ENCODE measurements around the gene ZBTB20.

ZBTB20 gene

DNA sequence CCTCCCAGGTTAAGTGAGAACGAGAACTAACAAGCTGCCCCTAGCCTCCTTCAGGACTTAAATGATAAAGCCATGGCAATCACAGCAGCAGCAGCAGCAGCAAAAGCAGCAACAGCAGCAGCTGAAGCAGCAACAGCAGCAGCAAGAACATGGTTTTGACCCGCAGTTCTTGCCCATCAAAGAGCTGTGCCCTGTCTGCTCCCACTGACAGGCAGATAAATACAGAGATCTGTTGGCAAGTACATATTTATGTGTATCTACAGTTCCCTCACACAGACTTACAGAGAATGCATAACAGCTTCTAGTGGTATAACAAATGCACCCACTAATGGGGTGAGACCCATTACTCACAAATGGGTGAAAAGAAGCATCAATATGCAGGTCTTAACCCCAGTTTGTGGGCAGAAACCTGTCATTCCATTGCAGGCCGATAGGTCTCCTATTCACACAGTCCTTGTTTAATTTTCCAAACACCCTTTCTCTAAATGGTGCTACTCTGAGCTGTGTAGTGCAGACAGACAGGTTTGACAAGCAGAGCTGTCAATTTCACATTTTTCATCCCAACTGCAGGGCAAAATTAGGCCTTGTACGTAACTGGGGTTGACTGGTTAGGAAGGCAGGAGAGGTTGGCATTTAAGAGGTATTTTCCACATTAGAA lies 537.0 kb downstream of the ZBTB20 start:
- no peak for DNase-seq

DNA sequence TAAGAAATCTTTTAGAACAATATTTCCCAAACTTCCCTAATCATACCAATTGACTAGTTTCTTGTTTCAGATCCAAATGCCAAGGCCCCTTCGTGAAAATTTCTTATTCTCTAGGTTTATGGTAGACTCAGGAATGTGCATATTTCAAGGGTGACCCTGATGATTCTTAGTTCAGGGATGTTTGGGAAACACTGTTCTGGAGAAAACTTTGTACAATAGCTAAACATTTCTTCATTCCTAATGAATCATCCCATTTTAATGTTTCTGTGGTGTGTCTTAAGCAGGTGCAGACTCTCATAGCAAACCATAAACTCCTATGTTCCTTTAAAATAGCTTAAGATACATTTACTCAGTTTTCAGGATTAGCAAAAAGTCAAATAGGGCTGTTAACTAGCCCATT lies 538.8 kb downstream of the ZBTB20 start:
- DNase-seq = no peak

DNA sequence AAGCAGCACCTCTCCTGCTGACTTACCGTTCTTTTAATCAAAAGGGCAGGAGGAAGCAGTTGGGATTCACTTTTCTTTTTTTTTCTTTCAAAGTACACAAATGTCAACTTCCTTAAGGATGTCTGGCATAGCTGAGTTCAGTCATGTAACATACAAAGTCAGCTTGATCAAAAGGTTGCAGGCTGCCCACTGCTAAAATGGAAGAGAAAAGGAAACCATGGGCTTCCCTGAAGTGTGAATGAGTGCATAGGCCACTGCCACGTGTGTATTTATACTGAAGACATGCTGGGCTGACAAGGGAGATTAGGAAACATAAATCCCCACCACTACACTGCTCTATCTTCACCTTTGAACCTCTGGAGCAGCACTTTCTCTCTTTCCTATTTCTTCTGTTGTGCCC lies 540.8 kb downstream of the ZBTB20 start:
- DNase-seq = no peak

DNA sequence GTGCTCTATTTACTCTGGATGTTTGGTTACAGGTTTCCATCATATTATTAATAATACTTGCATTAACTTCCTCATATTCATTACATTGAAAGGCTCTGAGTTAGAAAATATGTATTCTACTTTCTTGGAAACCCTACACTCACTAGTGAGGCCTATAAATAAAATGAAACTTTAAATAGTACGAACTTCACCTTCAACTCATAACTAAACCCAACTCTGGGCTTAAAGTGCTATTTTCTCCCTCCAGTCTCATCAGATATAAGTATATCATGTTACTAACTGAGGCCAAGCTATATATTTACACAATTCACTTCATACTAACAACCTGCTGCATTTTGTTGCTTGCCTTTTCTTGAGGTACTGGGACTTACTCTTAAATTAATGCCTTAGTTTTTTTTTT lies 546.5 kb downstream of the ZBTB20 start:
- DNase-seq = no peak

DNA sequence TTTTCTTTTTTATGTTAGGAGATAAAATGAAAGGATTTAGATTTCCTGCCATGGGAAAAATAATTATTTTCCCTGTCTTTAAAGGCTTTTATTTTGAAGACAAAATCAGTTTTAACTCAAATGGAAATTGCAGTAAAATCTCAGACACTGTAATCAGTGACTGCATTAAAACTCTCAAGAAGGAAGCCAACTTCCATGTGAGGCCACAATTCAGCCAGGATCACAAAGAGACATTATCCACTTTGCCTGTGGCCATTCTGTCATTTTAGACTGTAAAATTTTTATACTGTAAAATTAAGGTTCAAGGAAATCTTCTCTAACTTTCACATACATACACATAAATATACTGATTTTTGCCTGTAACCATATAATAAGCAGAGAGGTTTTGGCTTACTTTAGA lies 549.2 kb downstream of the ZBTB20 start:
- DNase-seq = no peak

DNA sequence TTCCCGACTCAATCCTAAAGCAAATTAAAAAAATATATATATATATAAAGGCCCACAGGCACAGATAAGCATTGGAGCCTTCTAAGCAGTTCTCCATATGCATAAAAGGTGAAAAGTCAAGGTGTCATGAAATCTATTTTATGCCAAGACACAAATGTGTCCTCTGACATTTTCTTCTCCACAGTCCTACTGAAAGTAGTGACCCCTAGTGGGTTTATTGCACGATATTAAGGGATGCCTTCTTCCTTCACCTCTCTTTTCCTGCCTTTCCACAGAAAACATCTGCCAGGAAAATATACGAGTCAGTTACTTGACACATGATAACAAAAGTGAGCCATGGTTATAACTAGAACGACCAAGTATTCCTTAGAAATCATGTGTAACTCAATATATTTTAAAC lies 550.1 kb downstream of the ZBTB20 start:
- no peak for DNase-seq

DNA sequence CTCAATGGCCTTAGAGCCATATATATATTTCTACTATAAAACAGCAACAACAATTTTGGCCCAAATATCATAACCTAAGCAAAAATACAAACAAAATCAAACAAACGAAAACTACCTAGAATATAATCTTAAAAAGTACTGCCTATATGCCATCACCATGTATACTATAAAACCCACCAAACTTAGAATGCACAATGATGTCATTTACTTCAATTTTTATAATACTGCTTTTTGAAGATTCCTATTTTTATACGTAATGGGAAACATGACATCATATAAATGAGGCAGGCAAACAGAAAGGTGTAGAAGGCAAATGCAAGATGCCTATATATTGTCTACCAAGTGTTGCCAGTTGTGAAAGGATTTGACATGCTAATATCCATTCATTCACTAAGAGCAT lies 550.9 kb downstream of the ZBTB20 start:
- no peak for DNase-seq

DNA sequence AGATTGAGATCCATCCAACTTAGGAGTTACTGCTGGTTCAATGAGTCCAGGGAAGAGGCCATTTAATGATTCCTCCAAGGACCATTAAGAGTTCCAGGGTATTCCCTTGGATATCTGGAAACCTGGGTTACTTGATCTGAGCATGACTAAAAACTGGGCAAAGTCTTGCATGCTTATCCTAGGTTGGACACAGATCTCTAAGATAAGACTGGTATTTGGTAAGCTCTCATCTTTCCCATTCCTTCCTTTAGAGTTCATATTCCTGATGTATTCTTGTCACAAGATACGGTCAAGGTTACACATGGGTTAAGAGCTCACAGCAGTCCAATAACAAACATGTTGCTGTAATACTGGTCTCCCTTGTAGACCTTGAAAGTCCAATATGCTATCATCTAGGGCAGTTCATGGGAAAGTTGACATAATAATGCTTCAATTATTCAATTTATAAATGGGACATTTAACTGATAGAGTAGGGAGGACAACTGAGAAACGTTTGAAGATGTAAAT lies 551.5 kb downstream of the ZBTB20 start:
- DNase-seq = no peak

DNA sequence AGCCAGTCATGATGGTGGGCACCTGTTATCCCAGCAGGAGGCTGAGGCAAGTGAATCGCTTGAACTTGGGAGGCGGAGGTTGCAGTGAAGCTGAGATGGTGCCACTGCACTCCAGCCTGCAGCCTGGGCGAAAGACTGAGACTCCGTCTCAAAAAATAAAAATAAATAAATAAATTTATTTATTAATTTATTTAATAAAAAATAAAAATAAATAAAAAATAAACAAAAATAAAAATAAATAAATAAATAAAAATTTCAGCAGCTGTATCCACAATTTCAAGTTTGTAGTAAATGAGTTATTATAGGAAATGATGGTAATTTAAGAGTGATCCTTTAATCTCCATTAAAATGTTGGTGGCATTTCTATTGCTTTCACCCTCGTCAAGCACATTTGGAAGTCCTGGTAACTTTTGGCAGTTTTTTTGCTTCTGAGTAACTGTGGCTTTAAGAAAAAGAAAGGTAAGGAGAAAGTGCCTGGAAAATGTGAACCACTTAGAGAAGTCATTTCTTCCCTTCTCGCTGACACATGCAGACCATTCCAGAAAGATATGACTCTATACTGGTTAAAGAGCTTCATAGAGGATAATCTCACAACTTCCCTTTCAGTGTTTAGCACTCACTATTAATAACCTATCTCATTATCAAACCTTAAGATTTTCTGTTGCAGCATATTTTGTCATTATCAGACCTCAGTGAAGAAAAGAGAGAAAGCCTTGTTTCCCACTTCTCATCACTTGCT lies 556.6 kb downstream of the ZBTB20 start:
- no peak for DNase-seq

DNA sequence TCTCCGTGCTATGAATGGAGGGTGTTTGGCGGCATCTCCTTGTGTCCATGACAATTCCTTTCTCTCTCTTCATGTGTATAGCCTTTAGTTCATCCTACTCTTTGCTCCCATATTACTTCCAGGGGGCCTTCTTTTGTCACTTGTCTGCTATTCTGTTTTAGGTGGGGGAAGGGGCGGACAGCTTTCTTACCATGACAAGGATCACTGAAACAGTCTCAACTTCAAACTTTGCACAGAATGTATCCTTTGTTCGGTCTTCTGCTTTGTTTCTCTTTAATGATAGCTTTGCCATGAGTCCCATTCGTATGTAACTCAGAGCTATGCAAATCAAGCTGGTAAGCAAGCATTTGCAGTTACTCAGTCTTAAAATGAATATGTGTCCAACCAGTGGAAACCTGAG lies 559.1 kb downstream of the ZBTB20 start:
- no peak for DNase-seq

DNA sequence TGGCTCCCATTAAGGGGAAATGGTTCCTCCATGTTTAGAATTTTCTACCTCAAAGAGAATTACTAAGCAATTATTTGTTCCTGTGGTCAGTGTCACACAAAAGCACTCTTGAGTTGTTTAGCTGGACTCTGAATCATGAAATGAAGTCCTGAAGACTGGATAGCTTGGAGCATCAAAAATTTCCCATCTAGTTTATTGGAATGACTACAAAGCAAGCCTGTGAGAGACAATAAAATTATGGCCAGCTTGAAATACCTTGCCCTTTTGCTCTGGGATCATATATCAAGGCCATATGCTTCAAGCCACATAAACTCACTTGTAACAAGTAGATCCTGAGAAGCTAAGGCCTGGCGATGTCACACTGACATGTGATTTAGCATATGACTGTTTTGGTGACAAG lies 561.0 kb downstream of the ZBTB20 start:
- DNase-seq = no peak

DNA sequence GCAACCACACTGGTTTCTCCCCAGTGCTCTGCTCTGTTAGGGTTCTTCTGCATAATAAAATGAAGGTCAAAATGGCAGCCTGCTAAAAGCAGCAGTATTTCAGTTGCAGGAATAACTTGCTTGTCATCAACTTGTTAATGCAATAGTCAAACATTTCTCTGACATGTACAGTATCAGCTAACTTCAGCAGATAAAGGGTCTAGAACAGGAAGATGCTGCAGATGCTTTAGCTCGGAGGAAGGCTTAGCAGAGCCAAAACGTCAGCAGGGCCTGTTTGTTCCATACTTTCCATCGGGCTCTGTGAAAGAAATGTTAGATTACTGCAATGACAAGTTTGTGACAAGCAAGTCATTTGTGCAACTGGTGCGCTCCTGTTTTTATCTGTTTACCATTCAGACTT lies 561.4 kb downstream of the ZBTB20 start:
- DNase-seq = no peak

DNA sequence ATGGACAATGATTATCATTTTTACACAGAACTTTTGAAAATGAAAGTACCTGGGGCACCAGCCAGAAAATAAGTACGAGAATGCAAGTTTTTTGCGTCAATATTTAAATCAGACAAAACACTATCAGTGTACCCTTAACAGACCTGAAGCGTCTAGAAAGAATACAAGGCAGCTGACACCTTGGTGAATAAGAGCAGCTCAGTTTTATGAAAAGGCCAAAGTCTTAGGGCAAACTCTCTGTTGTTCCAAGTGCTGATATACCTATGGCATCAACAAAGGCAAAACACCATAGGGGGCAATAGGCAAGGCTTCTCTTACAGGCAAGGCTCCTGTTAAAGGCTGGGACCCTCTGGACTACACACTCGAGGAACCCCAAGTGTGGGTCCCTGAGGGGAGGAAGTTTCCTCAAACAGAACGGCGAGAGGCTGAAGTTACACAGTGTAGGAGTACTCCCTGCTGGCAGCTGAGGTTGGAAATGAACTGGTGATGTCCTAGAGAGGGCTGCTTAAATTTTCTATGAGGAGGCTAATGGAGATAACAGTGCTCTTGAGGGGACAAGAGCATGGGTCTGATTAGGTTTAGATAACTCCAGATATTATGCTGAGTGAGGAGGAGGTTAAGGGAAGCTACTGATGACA lies 562.2 kb downstream of the ZBTB20 start:
- DNase-seq = no peak

DNA sequence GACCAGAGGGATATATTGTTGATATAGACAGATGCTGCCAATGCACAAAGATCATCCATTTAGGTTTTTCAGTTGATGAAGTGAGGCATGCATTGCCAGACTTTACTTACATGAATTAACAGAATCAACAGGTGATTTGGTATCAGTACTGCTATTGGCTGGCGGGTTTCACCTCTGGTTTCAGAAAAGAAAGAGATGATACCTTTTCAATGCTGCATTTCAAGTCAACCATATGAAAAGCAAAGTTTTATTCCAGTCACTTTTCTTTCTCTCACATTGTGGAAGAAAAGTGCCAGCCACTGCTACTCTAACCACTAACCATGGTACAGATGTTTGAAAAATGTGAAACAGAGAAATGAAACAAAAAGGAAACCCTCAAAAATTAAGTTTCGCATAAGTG lies 564.2 kb downstream of the ZBTB20 start:
- DNase-seq = peak; percentile 5

DNA sequence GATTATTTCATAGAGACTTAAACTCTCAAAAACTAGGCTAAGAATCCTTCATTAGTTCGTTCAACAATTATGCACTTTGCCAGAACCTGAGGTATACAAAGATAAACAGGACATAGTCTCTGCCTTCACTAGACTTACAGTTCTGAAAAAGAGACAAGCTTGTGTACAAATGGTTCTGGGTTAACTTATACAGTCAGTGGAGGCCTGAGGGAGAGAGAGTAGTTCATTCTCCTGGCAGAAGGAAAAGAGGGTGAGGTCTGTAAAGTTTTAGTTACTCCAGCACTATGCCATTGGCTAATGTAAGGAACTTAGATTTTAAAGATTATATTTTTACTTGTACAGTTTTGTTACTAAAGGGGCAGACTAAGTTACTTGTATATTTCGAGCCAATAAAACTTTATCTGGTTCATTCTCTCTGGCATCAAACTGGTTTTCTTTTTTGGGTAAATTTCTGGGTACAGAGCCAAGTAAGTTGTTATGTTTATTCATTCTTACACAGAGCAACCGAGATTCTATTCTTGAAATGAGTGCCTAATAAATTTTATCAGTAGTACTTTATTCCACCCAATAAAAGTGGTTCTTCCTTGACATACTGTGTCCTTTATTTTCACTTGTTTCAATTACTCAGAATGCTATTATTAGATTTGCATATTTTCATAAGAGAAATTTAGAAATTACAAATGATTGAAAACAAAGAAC lies 574.6 kb downstream of the ZBTB20 start:
- no peak for DNase-seq

DNA sequence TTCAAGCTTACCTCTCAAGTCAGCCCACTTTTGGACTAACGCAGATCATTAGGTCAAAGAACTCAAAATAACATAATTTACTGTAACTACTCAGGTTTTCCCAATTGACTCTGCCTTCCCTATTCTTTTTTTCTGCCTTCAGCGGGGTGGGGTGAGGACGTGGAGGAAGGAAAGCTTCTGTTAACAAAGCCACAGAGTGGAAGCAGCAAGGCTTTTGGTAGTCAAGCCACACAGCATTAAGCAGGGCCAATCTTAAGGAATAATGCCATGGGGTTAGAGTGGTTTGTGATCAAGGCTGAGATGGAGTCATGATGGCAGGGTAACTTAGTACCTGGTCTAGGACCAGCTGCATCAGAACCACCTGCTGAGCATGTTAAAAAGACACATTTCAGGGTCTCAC lies 575.7 kb downstream of the ZBTB20 start:
- no peak for DNase-seq

DNA sequence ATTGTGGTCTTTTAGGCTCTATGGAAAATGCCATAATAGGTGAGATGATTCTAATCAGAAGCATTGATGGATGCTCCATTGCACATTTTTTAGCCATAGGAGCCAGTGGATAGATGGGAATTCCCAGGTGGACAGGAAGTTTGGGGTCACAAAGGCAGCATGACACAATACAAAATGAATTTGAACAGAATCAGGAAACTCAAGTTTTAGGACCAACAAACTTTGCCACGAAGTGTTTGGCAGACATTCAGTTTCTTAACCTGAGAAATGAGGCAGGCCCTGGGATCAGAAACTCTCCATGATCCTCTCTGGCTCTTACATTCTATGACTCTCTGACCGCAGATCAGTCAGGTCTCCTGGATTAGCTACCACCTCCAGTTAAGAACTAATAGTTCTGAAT lies 577.9 kb downstream of the ZBTB20 start:
- DNase-seq = no peak

DNA sequence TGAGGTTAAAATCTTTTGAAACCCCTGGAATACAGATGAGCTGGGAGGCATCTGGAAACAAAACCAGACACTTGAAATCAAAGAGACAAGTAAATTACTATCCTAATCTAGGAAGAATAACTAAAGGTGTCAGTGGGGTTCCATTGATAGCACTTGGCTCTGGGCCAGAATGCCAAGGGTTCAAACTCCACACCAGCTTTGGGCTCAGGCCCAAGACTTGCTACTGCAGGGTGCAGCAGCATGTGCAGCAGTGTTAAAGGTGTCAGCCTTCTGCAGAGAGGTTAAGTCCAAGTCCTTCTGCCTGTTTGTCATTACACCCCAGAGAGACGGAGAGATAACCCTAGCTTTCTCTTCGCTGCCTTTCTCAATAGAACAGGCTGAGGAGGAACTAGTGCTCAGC lies 579.3 kb downstream of the ZBTB20 start:
- DNase-seq = no peak

DNA sequence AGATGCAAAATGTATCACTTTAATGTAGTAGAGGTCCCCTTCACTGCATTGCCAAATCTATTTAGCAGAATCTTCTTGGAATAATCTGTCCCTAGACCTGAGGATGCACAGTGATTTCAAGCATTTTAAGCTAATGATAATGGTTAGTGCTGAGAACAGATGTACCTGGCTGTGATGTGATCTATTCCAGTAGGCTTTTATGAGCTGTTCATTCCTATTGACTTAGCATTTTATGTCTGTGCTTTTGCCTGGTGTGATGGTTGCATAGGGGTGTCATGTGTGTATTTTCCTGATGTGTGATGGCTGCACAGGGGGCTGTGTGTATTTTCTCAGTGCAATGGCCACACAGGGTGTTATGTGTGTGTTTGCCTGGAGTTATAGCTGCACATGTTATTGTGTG lies 580.3 kb downstream of the ZBTB20 start:
- DNase-seq = no peak

DNA sequence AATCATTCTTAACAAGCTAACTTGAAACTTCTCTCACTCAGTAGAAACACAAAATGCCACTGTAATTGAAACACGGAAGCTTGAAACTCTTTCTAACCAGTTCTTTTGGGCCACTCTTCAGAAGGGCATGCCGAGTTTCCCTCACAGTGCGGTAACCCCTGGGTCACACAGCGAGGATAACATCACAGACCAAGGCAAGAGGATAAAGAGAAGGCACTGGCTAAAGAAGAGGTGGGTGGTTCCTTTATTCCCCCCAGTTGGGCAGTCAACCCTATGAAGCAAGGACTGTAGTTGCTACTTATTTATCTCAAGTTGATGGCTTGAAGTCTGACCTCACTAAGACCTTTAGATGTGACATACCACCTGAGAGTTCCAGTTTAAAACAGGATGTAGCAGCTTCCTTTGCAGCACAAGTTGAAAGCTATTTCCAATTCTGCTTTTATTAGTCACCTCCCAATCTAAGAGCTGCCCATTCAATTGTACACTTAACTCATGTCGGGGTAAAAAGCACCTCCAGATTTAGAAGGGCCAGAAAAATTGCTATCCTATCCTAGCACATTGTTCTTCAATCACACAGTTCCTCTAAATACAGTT lies 580.8 kb downstream of the ZBTB20 start:
- DNase-seq = no peak

DNA sequence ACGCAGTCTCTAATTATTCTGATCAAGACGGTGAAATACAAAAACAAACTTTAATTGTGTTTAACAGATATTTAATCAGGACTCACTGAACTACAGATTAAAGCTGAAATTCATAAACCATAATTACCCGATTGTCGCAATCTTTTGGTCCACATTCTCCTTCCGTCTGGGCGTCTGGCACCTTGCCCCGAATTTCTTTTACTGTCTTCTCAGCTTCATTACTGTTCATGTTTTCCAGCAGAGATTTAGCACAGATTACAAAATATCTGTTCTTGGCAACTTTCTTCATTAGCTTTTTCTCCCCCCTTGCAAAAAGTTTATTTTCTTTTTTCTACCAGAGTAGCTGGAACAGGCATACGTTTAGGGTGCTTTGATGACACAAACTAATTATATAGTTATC lies 581.9 kb downstream of the ZBTB20 start:
- DNase-seq = no peak

DNA sequence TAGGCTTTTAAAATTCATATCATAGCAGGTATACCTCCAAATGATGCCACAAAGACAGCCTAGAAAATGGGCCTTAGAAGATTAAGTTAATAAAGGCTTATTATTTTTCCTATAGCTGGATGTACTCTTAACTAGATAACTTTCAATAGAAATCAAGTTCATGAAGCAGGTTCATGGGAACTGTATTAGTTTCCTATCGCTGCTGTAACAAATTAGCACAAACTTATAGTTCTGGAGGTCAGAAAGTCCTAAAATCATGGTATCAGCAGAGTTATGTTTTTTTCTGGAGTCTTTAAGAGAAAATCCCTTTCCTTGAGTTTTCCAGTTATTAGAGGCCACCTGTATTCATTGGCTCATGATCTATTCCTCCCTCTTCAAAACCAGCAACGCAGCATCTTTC lies 583.4 kb downstream of the ZBTB20 start:
- no peak for DNase-seq

DNA sequence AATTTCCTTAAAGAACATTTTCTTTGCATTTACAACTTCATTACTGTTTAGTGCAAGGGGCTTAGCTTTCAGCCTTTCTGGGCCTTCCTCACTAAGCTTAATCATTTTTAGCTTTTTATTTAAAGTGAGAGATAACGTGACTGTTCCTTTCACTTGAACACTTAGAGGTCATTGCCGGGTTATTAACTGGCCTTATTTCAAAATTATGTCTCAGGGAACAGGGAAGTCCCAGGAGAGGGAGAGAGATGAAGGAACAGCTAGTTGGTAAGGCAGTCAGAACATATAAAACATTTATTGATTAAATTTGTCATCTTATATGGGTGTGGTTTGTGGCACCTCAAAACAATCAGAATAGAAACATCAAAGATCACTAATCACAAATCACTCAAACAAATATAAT lies 584.5 kb downstream of the ZBTB20 start:
- no peak for DNase-seq

Measured in stimulated activated CD4-positive, alpha-beta T cell treated with anti-CD3 and anti-CD28 coated beads, Interleukin-4, amount 100 ng/mL, for 24 hours (primary cell).